KMS-11 (cell line): ENCODE data around the gene PCNT.

ENCODE experiments used
- H2AFZ ChIP-seq: fragments of 200-600 bp; sonication (generic); 2 replicates; pipeline ENCODE4 v1.6.1; 2016; ENCODE audit warnings: antibody characterized with exemption, mixed run types, low read depth
- H3K27ac ChIP-seq: fragments of 200-600 bp; sonication (generic); 2 replicates; pipeline ENCODE4 v1.6.1; 2016; ENCODE audit warnings: mild to moderate bottlenecking, mixed run types
- H3K27me3 ChIP-seq: fragments of 200-600 bp; sonication (generic); 2 replicates; pipeline ENCODE4 v1.6.1; 2017; ENCODE audit warnings: mild to moderate bottlenecking, low read depth, mixed run types, moderate library complexity; ENCODE audit not compliant: insufficient read depth
- H3K36me3 ChIP-seq: fragments of 200-600 bp; sonication (generic); 2 replicates; pipeline ENCODE4 v1.6.1; 2017; ENCODE audit warnings: mild to moderate bottlenecking, mixed run types; ENCODE audit not compliant: insufficient read depth
- H3K4me1 ChIP-seq: fragments of 200-600 bp; sonication (generic); 2 replicates; pipeline ENCODE4 v1.6.1; 2016; ENCODE audit warnings: mild to moderate bottlenecking, low read depth, mixed run types; ENCODE audit not compliant: poor library complexity, severe bottlenecking
- H3K4me2 ChIP-seq: fragments of 200-600 bp; sonication (generic); 2 replicates; pipeline ENCODE4 v1.7.0; 2016; ENCODE audit warnings: mild to moderate bottlenecking, mixed run types
- H3K4me3 ChIP-seq: fragments of 200-600 bp; sonication (generic); IDR thresholded peaks from 2 replicates; pipeline ENCODE4 v1.6.1; 2017; ENCODE audit warnings: low read depth, low read length, mixed read lengths; ENCODE audit not compliant: insufficient read depth
- H3K79me2 ChIP-seq: fragments of 200-600 bp; sonication (generic); 2 replicates; pipeline ENCODE4 v1.6.1; 2016; ENCODE audit warnings: low read depth, mixed run types; ENCODE audit not compliant: insufficient read depth
- H3K9ac ChIP-seq: fragments of 200-600 bp; sonication (generic); 2 replicates; pipeline ENCODE4 v1.6.1; 2016; ENCODE audit warnings: mild to moderate bottlenecking, mixed run types
- H4K20me1 ChIP-seq: fragments of 200-600 bp; sonication (generic); 2 replicates; pipeline ENCODE4 v1.6.1; 2016; ENCODE audit warnings: mild to moderate bottlenecking, mixed run types; ENCODE audit not compliant: insufficient read depth
- TF ChIP-seq, protein P1 (sequence below): fragments of 200-600 bp; sonication (generic); conservative IDR thresholded peaks from 2 replicates; pipeline ENCODE4 v1.6.1; 2017; ENCODE audit warnings: low read depth, mild to moderate bottlenecking, antibody characterized with exemption, low read length, moderate library complexity, mixed read lengths

The PCNT gene

GRCh38 chr21:46381541-46381940 is 57.6 kb downstream of the PCNT start:
- Histone ChIP-seq H3K27ac (no peak overlapping the region), H3K9ac (no peak overlapping the region), H3K27me3 (no peaks in the 10 kb centered on the region), H3K4me1 (no peaks in the 10 kb centered on the region), H2AFZ (no peak overlapping the region), H3K79me2 (peaks cover 52% of the 10 kb centered on the region; the same call in 1 of the 2 replicates), H4K20me1 (no peaks in the 10 kb centered on the region), H3K4me2 (no peak overlapping the region), H3K4me3 (no peak overlapping the region), H3K36me3 (no peaks in the 10 kb centered on the region; the same call in 1 of the 2 replicates)
- TF ChIP-seq, protein P1, sequence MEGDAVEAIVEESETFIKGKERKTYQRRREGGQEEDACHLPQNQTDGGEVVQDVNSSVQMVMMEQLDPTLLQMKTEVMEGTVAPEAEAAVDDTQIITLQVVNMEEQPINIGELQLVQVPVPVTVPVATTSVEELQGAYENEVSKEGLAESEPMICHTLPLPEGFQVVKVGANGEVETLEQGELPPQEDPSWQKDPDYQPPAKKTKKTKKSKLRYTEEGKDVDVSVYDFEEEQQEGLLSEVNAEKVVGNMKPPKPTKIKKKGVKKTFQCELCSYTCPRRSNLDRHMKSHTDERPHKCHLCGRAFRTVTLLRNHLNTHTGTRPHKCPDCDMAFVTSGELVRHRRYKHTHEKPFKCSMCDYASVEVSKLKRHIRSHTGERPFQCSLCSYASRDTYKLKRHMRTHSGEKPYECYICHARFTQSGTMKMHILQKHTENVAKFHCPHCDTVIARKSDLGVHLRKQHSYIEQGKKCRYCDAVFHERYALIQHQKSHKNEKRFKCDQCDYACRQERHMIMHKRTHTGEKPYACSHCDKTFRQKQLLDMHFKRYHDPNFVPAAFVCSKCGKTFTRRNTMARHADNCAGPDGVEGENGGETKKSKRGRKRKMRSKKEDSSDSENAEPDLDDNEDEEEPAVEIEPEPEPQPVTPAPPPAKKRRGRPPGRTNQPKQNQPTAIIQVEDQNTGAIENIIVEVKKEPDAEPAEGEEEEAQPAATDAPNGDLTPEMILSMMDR = no peak

- no peaks in the 10 kb centered on the region for H3K27me3 ChIP-seq
- no peak overlapping the region for H3K27ac ChIP-seq
- no peak overlapping the region for H3K9ac ChIP-seq
- no peaks in the 10 kb centered on the region for H4K20me1 ChIP-seq
- no peaks in the 10 kb centered on the region for H3K4me1 ChIP-seq
- no peak overlapping the region for H2AFZ ChIP-seq
- no peak overlapping the region for H3K4me2 ChIP-seq
- H3K4me3 ChIP-seq = no peak overlapping the region
- H3K36me3 ChIP-seq = no peaks in the 10 kb centered on the region; the same call in 1 of the 2 replicates
- peaks cover 43% of the 10 kb centered on the region; the same call in 1 of the 2 replicates for H3K79me2 ChIP-seq
- TF ChIP-seq, protein P1 = no peak
These were observed 60.6 kb downstream of the PCNT start for GRCh38 chr21:46384556-46384955.

- H3K4me3 ChIP-seq = no peak overlapping the region
- H2AFZ ChIP-seq = no peak overlapping the region
- no peaks in the 10 kb centered on the region for H3K4me1 ChIP-seq
- no peak overlapping the region for H3K9ac ChIP-seq
- no peaks in the 10 kb centered on the region; the same call in 1 of the 2 replicates for H3K36me3 ChIP-seq
- peaks cover 34% of the 10 kb centered on the region; the same call in 1 of the 2 replicates for H3K79me2 ChIP-seq
- no peaks in the 10 kb centered on the region for H4K20me1 ChIP-seq
- no peak overlapping the region for H3K4me2 ChIP-seq
- no peaks in the 10 kb centered on the region for H3K27me3 ChIP-seq
- TF ChIP-seq, protein P1 = no peak
- H3K27ac ChIP-seq = no peak overlapping the region
These were observed 62.1 kb downstream of the PCNT start for GRCh38 chr21:46385846-46386733.

- TF ChIP-seq, protein P1 = no peak
- Histone ChIP-seq H3K9ac (no peak overlapping the region), H3K36me3 (no peaks in the 10 kb centered on the region; the same call in 1 of the 2 replicates), H3K4me3 (no peak overlapping the region), H3K79me2 (peaks cover 28% of the 10 kb centered on the region; the same call in 1 of the 2 replicates), H3K4me2 (no peak overlapping the region), H3K27ac (no peak overlapping the region), H3K4me1 (no peaks in the 10 kb centered on the region), H2AFZ (no peak overlapping the region), H3K27me3 (no peaks in the 10 kb centered on the region), H4K20me1 (no peaks in the 10 kb centered on the region)
These were observed 62.8 kb downstream of the PCNT start for GRCh38 chr21:46386734-46387088.
